ENCODE results near the gene TRIB2.

TRIB2 gene

DNA sequence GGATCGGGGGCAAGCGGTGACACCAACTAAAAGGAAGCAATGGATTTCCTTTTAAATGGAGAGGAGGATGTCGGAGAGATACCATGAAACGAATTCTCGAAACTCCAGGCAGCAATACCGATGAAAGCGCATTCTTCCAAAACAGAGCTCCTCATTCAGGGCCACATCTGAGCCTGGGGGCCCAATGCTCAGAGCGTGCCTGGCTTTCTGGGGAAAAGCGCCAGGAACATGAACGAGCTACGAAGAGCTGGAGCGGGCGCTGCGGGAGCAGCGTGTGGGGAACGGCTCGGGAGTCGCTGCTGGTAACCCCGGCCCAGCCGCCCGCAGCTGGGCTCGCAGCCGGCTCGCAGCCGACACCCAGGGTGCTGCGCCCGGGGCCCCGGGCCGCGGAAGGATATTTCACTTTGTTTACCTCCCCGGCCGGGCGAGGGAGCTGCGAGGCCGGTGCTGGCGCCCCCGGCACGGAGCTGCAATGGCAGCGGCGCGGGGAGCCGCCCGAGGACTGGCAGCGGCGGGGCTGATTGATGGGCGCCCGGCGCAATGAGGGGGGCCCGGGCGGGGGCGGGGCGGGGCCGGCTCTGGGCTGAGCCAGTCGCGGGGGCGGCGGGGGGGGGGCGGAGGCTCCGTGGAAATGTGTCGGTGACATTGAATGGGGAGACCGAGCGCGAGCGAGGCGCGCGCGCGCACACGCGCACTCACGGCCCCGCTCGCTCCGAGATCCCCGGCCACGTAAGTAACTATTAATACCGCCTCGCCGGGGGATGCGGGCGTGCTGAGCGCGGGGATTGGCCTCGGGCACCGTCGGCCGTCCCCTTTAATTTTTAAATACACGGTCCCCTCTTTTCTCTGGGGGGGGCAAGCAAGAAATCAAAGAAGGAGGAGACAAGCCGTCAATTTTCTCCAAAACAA lies at the start of gene TRIB2:
TSS of gene TRIB2 (plus strand) at position 655 of the 909 bp plus-strand sequence. CDS start 1,372 bp downstream, outside the sequence.
- no peak for DNase-seq (ENCODE audit: low read depth, low spot score)
- H3K27me3 ChIP-seq (ENCODE audit: insufficient read depth, insufficient read length), result no peaks in the 10 kb centered on the region
- TF ChIP-seq ZNF274 (IDR thresholded peaks at IDR 0.05; ENCODE audit: low read depth, low read length) (no peak), YY1 (IDR thresholded peaks at IDR 0.05; ENCODE audit: insufficient read depth, insufficient read length) (no peak), SUZ12 (IDR thresholded peaks at IDR 0.05; ENCODE audit: extremely low read depth, insufficient read depth, insufficient read length) (no peak)
- H3K9me3 ChIP-seq (ENCODE audit: insufficient read depth, low read length), result no peaks in the 10 kb centered on the region
- peak within 1 kb of the TSS; percentile 85 for H3K4me3 ChIP-seq (ENCODE audit: insufficient read length, low read depth)
- peaks cover 2% of the 10 kb centered on the region for H3K36me3 ChIP-seq (ENCODE audit: insufficient read depth, insufficient read length, low read length)
- H3K9ac ChIP-seq (ENCODE audit: insufficient read length, low read depth), result peak within 1 kb of the TSS; percentile 92
- H3K4me1 ChIP-seq (ENCODE audit: insufficient read depth, insufficient read length), result no peaks in the 10 kb centered on the region

DNA sequence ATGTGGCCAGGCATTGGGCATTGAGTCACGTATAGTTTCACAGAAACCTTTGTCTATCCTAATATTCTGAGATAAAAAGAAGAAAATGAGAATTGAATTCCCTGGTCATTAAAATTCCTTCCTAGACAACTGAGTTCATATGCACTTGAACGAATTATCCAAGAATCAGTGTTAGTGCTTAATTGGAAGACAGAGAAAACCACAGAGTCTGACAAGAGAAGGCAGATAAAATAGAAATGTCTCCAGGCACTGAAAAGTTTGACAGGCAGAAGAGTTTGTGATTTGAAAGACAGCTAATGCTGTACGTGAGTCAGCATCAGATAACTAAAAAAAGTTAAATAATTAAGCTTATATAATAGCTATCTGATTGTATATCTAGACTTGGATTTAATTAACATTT lies 47.7 kb upstream of the TRIB2 start:
- no peaks in the 10 kb centered on the region for H3K4me1 ChIP-seq (ENCODE audit: insufficient read depth, insufficient read length)
- H3K9ac ChIP-seq (ENCODE audit: insufficient read length, low read depth), result no peak overlapping the region
- DNase-seq (ENCODE audit: low read depth, low spot score), result no peak
- no peaks in the 10 kb centered on the region for H3K36me3 ChIP-seq (ENCODE audit: insufficient read depth, insufficient read length, low read length)
- H3K9me3 ChIP-seq (ENCODE audit: insufficient read depth, low read length), result peaks cover 16% of the 10 kb centered on the region
- TF ChIP-seq ZNF274 (IDR thresholded peaks at IDR 0.05; ENCODE audit: low read depth, low read length) (no peak), YY1 (IDR thresholded peaks at IDR 0.05; ENCODE audit: insufficient read depth, insufficient read length) (no peak), SUZ12 (IDR thresholded peaks at IDR 0.05; ENCODE audit: extremely low read depth, insufficient read depth, insufficient read length) (no peak)
- H3K4me3 ChIP-seq (ENCODE audit: insufficient read length, low read depth), result no peak overlapping the region
- H3K27me3 ChIP-seq (ENCODE audit: insufficient read depth, insufficient read length), result no peaks in the 10 kb centered on the region

DNA sequence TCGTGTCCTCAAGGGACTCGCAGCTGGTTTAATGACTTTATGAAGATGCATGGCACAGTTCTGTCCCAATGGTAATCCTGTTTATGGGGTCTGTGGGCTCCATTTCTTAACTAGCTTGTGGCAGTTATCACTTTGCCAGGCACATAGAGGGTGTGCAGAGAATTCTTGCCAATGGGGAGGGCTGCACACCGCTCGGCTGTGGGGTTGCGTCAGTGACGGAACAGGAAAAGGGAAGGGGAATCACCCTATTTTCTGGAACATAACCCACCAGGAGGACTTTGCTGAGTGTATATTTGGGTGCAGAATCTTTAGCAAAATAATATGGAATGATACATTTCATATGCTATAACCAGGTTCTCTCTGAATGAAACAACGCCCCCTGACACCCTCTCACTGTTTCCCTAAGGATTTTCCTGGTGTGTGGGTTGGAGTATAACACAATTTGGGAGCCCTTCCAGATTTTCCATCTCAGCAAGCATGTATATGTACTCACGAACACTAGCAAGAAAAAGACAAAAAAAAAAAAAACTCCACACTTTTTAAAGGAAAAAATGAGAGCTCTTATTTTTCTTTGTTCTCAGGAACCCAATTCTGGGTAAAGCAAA lies 43.9 kb upstream of the TRIB2 start:
- Histone ChIP-seq H3K4me1 (ENCODE audit: insufficient read depth, insufficient read length) (no peaks in the 10 kb centered on the region), H3K9ac (ENCODE audit: insufficient read length, low read depth) (no peak overlapping the region), H3K9me3 (ENCODE audit: insufficient read depth, low read length) (no peaks in the 10 kb centered on the region), H3K4me3 (ENCODE audit: insufficient read length, low read depth) (no peak overlapping the region), H3K27me3 (ENCODE audit: insufficient read depth, insufficient read length) (no peaks in the 10 kb centered on the region), H3K36me3 (ENCODE audit: insufficient read depth, insufficient read length, low read length) (no peaks in the 10 kb centered on the region)
- no peak for DNase-seq (ENCODE audit: low read depth, low spot score)
- TF ChIP-seq YY1 (IDR thresholded peaks at IDR 0.05; ENCODE audit: insufficient read depth, insufficient read length) (no peak), ZNF274 (IDR thresholded peaks at IDR 0.05; ENCODE audit: low read depth, low read length) (no peak), SUZ12 (IDR thresholded peaks at IDR 0.05; ENCODE audit: extremely low read depth, insufficient read depth, insufficient read length) (no peak)

DNA sequence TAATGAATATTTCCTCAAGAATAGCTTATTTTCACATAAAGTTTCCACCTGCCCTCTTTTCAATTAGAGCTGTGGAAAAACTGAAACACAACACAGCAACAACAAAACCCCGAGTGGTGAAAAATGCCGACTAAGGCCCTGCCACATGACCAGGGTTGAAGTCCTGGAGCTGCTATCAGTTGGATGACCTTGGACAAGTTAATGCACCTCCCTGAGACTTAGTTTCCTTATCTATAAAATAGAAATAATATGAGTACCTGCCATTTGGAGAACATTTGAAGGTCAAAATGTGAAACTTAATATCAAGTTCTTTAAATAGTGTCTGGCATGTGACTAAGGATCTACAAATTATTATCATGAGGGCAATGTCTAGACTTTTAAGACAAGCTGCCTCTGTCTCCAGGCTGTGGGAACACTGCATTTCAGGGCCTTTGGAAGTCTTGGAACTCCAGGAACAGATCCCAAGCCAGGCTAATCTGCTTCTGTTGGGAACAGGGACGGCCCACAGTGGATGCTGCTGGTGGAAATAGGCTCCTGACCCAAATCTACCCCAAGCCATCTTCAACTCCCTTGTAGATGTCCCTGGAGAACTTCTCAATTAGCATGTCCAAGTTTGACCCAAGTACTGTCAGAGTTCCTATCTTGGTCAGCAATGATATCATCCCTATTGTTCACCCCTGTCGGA lies 42.0 kb upstream of the TRIB2 start:
- TF ChIP-seq ZNF274 (IDR thresholded peaks at IDR 0.05; ENCODE audit: low read depth, low read length) (no peak), YY1 (IDR thresholded peaks at IDR 0.05; ENCODE audit: insufficient read depth, insufficient read length) (no peak), SUZ12 (IDR thresholded peaks at IDR 0.05; ENCODE audit: extremely low read depth, insufficient read depth, insufficient read length) (no peak)
- Histone ChIP-seq H3K9ac (ENCODE audit: insufficient read length, low read depth) (no peak overlapping the region), H3K4me1 (ENCODE audit: insufficient read depth, insufficient read length) (no peaks in the 10 kb centered on the region), H3K36me3 (ENCODE audit: insufficient read depth, insufficient read length, low read length) (no peaks in the 10 kb centered on the region), H3K9me3 (ENCODE audit: insufficient read depth, low read length) (no peaks in the 10 kb centered on the region), H3K4me3 (ENCODE audit: insufficient read length, low read depth) (no peak overlapping the region), H3K27me3 (ENCODE audit: insufficient read depth, insufficient read length) (no peaks in the 10 kb centered on the region)
- no peak for DNase-seq (ENCODE audit: low read depth, low spot score)

DNA sequence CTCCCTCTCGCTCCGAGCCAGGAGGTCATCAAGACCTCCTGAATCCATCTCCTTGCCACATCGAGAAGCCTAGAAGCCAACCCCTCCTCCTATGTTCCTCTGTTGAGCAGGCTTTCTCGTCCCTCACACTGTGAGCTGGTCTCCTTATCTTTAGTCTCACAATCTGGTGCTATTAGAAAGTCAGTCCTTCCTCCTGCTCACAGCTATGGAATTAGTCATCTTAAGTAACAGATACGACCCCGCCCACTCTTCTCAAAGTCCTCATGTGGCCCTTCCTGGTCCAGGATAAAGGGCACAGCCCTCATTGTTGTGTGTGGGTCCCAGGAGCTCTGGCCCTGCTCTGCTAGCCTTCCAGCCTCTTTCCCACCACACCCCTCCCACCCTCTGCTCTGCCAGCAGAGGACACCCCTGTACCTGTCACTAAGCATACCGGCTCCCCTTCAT lies 41.4 kb upstream of the TRIB2 start:
- H3K27me3 ChIP-seq (ENCODE audit: insufficient read depth, insufficient read length), result no peaks in the 10 kb centered on the region
- no peak for DNase-seq (ENCODE audit: low read depth, low spot score)
- H3K9ac ChIP-seq (ENCODE audit: insufficient read length, low read depth), result no peak overlapping the region
- H3K4me1 ChIP-seq (ENCODE audit: insufficient read depth, insufficient read length), result no peaks in the 10 kb centered on the region
- no peak for TF ChIP-seq YY1 (IDR thresholded peaks at IDR 0.05; ENCODE audit: insufficient read depth, insufficient read length)
- no peak for TF ChIP-seq SUZ12 (IDR thresholded peaks at IDR 0.05; ENCODE audit: extremely low read depth, insufficient read depth, insufficient read length)
- TF ChIP-seq ZNF274 (IDR thresholded peaks at IDR 0.05; ENCODE audit: low read depth, low read length), result no peak
- no peaks in the 10 kb centered on the region for H3K36me3 ChIP-seq (ENCODE audit: insufficient read depth, insufficient read length, low read length)
- no peak overlapping the region for H3K4me3 ChIP-seq (ENCODE audit: insufficient read length, low read depth)
- no peaks in the 10 kb centered on the region for H3K9me3 ChIP-seq (ENCODE audit: insufficient read depth, low read length)

DNA sequence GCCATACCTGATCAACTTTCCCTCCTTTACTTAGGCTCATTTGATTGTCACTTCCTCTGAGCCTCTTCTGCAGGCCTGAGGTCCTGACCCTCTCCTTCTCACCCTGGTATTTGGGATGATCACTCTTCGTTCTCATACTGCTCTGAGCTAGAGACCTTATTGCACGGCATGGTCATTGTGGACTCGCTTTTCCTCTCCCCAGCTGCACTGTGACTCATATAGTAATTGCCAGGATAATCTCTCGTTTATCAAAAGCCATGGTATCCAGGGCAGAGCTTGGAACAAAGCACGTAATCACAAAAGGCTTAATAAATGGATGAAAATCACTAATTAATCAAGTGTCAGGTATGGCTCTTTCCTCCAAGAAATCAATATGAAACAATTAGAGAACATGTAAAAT lies 40.9 kb upstream of the TRIB2 start:
- Histone ChIP-seq H3K4me1 (ENCODE audit: insufficient read depth, insufficient read length) (no peaks in the 10 kb centered on the region), H3K4me3 (ENCODE audit: insufficient read length, low read depth) (no peak overlapping the region), H3K27me3 (ENCODE audit: insufficient read depth, insufficient read length) (no peaks in the 10 kb centered on the region), H3K36me3 (ENCODE audit: insufficient read depth, insufficient read length, low read length) (no peaks in the 10 kb centered on the region), H3K9ac (ENCODE audit: insufficient read length, low read depth) (no peak overlapping the region), H3K9me3 (ENCODE audit: insufficient read depth, low read length) (no peaks in the 10 kb centered on the region)
- no peak for DNase-seq (ENCODE audit: low read depth, low spot score)
- TF ChIP-seq ZNF274 (IDR thresholded peaks at IDR 0.05; ENCODE audit: low read depth, low read length), result no peak
- TF ChIP-seq SUZ12 (IDR thresholded peaks at IDR 0.05; ENCODE audit: extremely low read depth, insufficient read depth, insufficient read length), result no peak
- no peak for TF ChIP-seq YY1 (IDR thresholded peaks at IDR 0.05; ENCODE audit: insufficient read depth, insufficient read length)

DNA sequence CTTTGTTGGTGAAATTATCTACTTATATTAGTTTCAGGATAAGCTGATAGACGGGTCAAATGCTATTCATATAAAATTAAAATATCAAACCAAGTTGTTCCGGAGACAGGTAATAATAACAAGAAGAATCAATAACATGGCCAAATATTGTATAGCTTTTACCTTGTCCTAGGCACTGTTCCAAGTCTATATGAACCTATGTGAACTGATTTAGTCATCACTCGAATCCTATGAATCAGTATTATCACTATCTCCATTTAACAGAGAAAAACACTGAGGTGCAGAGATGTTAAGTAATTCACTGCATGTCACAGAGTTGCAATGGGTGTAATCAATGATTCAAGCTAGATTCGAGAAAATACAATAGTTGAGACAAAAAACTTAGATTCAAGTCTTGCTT lies 40.0 kb upstream of the TRIB2 start:
- Histone ChIP-seq H3K36me3 (ENCODE audit: insufficient read depth, insufficient read length, low read length) (no peaks in the 10 kb centered on the region), H3K4me1 (ENCODE audit: insufficient read depth, insufficient read length) (no peaks in the 10 kb centered on the region), H3K9me3 (ENCODE audit: insufficient read depth, low read length) (no peaks in the 10 kb centered on the region), H3K9ac (ENCODE audit: insufficient read length, low read depth) (no peak overlapping the region), H3K4me3 (ENCODE audit: insufficient read length, low read depth) (no peak overlapping the region), H3K27me3 (ENCODE audit: insufficient read depth, insufficient read length) (no peaks in the 10 kb centered on the region)
- TF ChIP-seq YY1 (IDR thresholded peaks at IDR 0.05; ENCODE audit: insufficient read depth, insufficient read length) (no peak), ZNF274 (IDR thresholded peaks at IDR 0.05; ENCODE audit: low read depth, low read length) (no peak), SUZ12 (IDR thresholded peaks at IDR 0.05; ENCODE audit: extremely low read depth, insufficient read depth, insufficient read length) (no peak)
- DNase-seq (ENCODE audit: low read depth, low spot score), result no peak

Data from NT2/D1 (cell line).